PFSK-1 (cell line): Measurements from ENCODE around the gene STAMBPL1.

ENCODE experiments used
- POLR2AphosphoS5 ChIP-seq: IDR thresholded peaks from 2 replicates; pipeline ENCODE4 v1.6.1; 2012; ENCODE audit warnings: low read depth, mild to moderate bottlenecking, control low read depth, low read length, moderate library complexity
- REST ChIP-seq, 2 experiments: IDR thresholded peaks; 2 replicates each; pipeline versions ENCODE4 v1.6.1 to v1.8.0; 2011 to 2012; ENCODE audit warnings: low read depth in 2 of 2, low read length in 2 of 2, control low read depth in 1 of 2, inconsistent platforms in 1 of 2, mild to moderate bottlenecking in 1 of 2, moderate library complexity in 1 of 2; ENCODE audit not compliant: insufficient read depth in 1 of 2

- no peak for TF ChIP-seq POLR2AphosphoS5
- no peak for TF ChIP-seq REST (IDR thresholded peaks at IDR 0.05; ENCODE audit: insufficient read depth in 1 of 2, low read depth in 2 of 2, low read length in 2 of 2)
These were observed 5.0 kb upstream of the STAMBPL1 start for GRCh38 chr10:88875081-88875480.
